ENCODE measurements around the gene CRADD. TPM values are rescaled to one million over a fixed set of nuclear protein-coding genes. Genes with fewer than 3 reads are reported as not detected.

CRADD gene
- total and polyA plus RNA-seq, 2 donors (not counting 1 experiment from before 2014, with no cell fraction given): 5.8 to 15.1 TPM

DNA sequence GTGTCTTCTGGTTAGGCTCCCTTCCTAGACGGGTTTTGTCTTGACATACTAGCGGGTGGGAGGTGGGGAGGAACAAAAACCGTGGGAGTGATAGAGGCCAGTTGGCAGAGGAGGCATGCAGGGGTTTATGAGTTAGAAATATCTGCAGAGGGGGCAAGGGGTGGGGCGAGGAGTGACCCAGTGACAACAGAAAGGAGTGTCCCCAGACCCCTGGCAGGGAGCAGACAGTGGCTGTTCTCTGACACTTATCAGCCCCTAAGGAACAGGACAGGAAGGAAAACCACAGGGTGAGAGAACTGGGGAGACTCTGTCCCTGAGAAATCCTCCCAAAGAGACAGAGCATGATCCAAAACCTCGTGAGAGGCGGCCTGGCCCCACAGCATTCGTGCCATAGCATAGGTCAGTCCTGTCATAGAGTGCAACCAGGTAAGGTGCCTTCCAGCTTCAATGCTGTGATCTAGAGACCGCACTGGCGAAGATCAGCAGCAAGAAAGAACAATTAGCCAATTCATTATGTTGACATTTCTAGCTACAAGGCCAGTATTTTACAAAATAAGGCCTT, 141.4 kb downstream of the CRADD start:
- no peaks in the 10 kb centered on the region for H3K4me1 Mint-ChIP-seq
- no peaks in the 10 kb centered on the region for H3K27me3 Mint-ChIP-seq
- H3K4me3 Mint-ChIP-seq: no peak overlapping the region
- no peaks in the 10 kb centered on the region for H3K9me3 Mint-ChIP-seq (ENCODE audit: insufficient read depth)
- CTCF ChIA-PET: no interaction called here
- Histone ChIP-seq H3K9me3 (ENCODE audit: control extremely low read depth in 1 of 3, control insufficient read depth in 2 of 3, insufficient read depth in 1 of 3, low read length in 2 of 3) (no peaks in the 10 kb centered on the region), H3K4me3 (ENCODE audit: control extremely low read depth in 1 of 5, extremely low read depth in 1 of 5, insufficient read depth in 1 of 5, low read depth in 2 of 5, low read length in 4 of 5) (no peak overlapping the region), H3K27ac (ENCODE audit: low read length in 2 of 2) (no peak overlapping the region), H3K4me1 (ENCODE audit: control insufficient read depth in 2 of 2, insufficient read depth in 2 of 2, low read length in 2 of 2) (no peaks in the 10 kb centered on the region), H3K9ac (ENCODE audit: low read length) (no peak overlapping the region), H3K79me2 (ENCODE audit: control insufficient read depth, insufficient read depth, low read length) (no peaks in the 10 kb centered on the region), H3K36me3 (replicated peaks in 1 of 2; ENCODE audit: control extremely low read depth in 1 of 2, control insufficient read depth in 1 of 2, extremely low read depth in 1 of 2, insufficient read depth in 2 of 2, low read length in 1 of 2) (no peaks in the 10 kb centered on the region), H3K4me2 (replicated peaks; ENCODE audit: low read depth, low read length, poor library complexity, severe bottlenecking) (no peak overlapping the region), H2AFZ (ENCODE audit: insufficient read depth, low read depth, low read length, poor library complexity, severe bottlenecking) (no peak overlapping the region), H4K20me1 (ENCODE audit: control insufficient read depth, insufficient read depth, low read length, poor library complexity, severe bottlenecking) (no peaks in the 10 kb centered on the region), H3K27me3 (replicated peaks in 1 of 4; ENCODE audit: control extremely low read depth in 1 of 4, control insufficient read depth in 3 of 4, insufficient read depth in 4 of 4, low read length in 3 of 4) (no peaks in the 10 kb centered on the region)
- 67% methylated on average over 7 of the region's 9 CpGs for WGBS (ENCODE audit: insufficient coverage)
- H3K27ac Mint-ChIP-seq: no peak overlapping the region
- ATAC-seq (ENCODE audit: low read depth) (no peak), DNase-seq (no peak)
- TF ChIP-seq EZH2 (IDR thresholded peaks at IDR 0.05; ENCODE audit: borderline replicate concordance, insufficient read depth, low read depth, low read length, poor library complexity, severe bottlenecking): no peak
- TF ChIP-seq, protein P1, sequence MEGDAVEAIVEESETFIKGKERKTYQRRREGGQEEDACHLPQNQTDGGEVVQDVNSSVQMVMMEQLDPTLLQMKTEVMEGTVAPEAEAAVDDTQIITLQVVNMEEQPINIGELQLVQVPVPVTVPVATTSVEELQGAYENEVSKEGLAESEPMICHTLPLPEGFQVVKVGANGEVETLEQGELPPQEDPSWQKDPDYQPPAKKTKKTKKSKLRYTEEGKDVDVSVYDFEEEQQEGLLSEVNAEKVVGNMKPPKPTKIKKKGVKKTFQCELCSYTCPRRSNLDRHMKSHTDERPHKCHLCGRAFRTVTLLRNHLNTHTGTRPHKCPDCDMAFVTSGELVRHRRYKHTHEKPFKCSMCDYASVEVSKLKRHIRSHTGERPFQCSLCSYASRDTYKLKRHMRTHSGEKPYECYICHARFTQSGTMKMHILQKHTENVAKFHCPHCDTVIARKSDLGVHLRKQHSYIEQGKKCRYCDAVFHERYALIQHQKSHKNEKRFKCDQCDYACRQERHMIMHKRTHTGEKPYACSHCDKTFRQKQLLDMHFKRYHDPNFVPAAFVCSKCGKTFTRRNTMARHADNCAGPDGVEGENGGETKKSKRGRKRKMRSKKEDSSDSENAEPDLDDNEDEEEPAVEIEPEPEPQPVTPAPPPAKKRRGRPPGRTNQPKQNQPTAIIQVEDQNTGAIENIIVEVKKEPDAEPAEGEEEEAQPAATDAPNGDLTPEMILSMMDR (IDR thresholded peaks at IDR 0.05): no peak
- POLR2A ChIA-PET: no interaction called here
- intact Hi-C loops (cut with micrococcal nuclease): no loop called here

- no peaks in the 10 kb centered on the region for H3K27me3 Mint-ChIP-seq
- Histone ChIP-seq H3K79me2 (ENCODE audit: control insufficient read depth, insufficient read depth, low read length) (no peaks in the 10 kb centered on the region), H3K27ac (ENCODE audit: low read length in 2 of 2) (no peak overlapping the region), H2AFZ (ENCODE audit: insufficient read depth, low read depth, low read length, poor library complexity, severe bottlenecking) (no peak overlapping the region), H3K36me3 (replicated peaks in 1 of 2; ENCODE audit: control extremely low read depth in 1 of 2, control insufficient read depth in 1 of 2, extremely low read depth in 1 of 2, insufficient read depth in 2 of 2, low read length in 1 of 2) (no peaks in the 10 kb centered on the region), H3K9ac (ENCODE audit: low read length) (no peak overlapping the region), H3K4me3 (ENCODE audit: control extremely low read depth in 1 of 5, extremely low read depth in 1 of 5, insufficient read depth in 1 of 5, low read depth in 2 of 5, low read length in 4 of 5) (no peak overlapping the region), H3K27me3 (replicated peaks in 1 of 4; ENCODE audit: control extremely low read depth in 1 of 4, control insufficient read depth in 3 of 4, insufficient read depth in 4 of 4, low read length in 3 of 4) (no peaks in the 10 kb centered on the region), H4K20me1 (ENCODE audit: control insufficient read depth, insufficient read depth, low read length, poor library complexity, severe bottlenecking) (no peaks in the 10 kb centered on the region), H3K4me2 (replicated peaks; ENCODE audit: low read depth, low read length, poor library complexity, severe bottlenecking) (no peak overlapping the region), H3K4me1 (ENCODE audit: control insufficient read depth in 2 of 2, insufficient read depth in 2 of 2, low read length in 2 of 2) (no peaks in the 10 kb centered on the region), H3K9me3 (ENCODE audit: control extremely low read depth in 1 of 3, control insufficient read depth in 2 of 3, insufficient read depth in 1 of 3, low read length in 2 of 3) (no peaks in the 10 kb centered on the region)
- no peaks in the 10 kb centered on the region for H3K4me1 Mint-ChIP-seq
- DNase-seq (no peak), ATAC-seq (ENCODE audit: low read depth) (no peak)
- WGBS (ENCODE audit: insufficient coverage): 100% methylated on average over 3 of the region's 4 CpGs
- ChIA-PET POLR2A (no interaction called here), CTCF (no interaction called here)
- intact Hi-C loops (cut with micrococcal nuclease): no loop called here
- no peaks in the 10 kb centered on the region for H3K9me3 Mint-ChIP-seq (ENCODE audit: insufficient read depth)
- no peak for TF ChIP-seq EZH2 (IDR thresholded peaks at IDR 0.05; ENCODE audit: borderline replicate concordance, insufficient read depth, low read depth, low read length, poor library complexity, severe bottlenecking)
- TF ChIP-seq, protein P1 (IDR thresholded peaks at IDR 0.05): no peak
- H3K4me3 Mint-ChIP-seq: no peak overlapping the region
- no peak overlapping the region for H3K27ac Mint-ChIP-seq
These were observed 141.9 kb downstream of the CRADD start for GRCh38 chr12:93819050-93819491.
